HepG2 (cell line): Measurements from ENCODE around the gene METTL22. TPM values are rescaled to one million over a fixed set of nuclear protein-coding genes. Genes with fewer than 3 reads are reported as not detected.

Experiments used
- HMGA1 ChIP-seq: sonication (generic); formaldehyde crosslinking; conservative IDR thresholded peaks from 2 replicates; pipeline ENCODE4 v1.4.0; 2020; ENCODE audit warnings: missing genetic modification reagents
- PPARG ChIP-seq: conservative IDR thresholded peaks from 2 replicates; pipeline ENCODE4 v1.6.1; 2016; ENCODE audit warnings: missing biosample characterization, missing genetic modification reagents
- SMAD1 ChIP-seq: sonication (generic); formaldehyde crosslinking; IDR thresholded peaks from 2 replicates; pipeline ENCODE4 v1.4.0; 2020; ENCODE audit warnings: missing genetic modification reagents, low read depth, mild to moderate bottlenecking, borderline replicate concordance
- SNAPC2 ChIP-seq: sonication (generic); formaldehyde crosslinking; IDR thresholded peaks from 2 replicates; pipeline ENCODE4 v1.8.1; 2022; ENCODE audit warnings: mild to moderate bottlenecking, missing genetic modification reagents
- ZC3H13 ChIP-seq: sonication (generic); formaldehyde crosslinking; IDR thresholded peaks from 2 replicates; pipeline ENCODE4 v1.8.1; 2023; ENCODE audit warnings: mild to moderate bottlenecking, missing genetic modification reagents, moderate library complexity
- ZIK1 ChIP-seq: sonication (generic); formaldehyde crosslinking; IDR thresholded peaks from 2 replicates; pipeline ENCODE4 v1.5.0; 2020; ENCODE audit warnings: mild to moderate bottlenecking, low read depth, missing genetic modification reagents, borderline replicate concordance
- polyA plus RNA-seq, 8 experiments: library from polyadenylated mRNA; depleted of rRNA in 3 of 8; stranded (reverse) in 7 of 8; unstranded in 1 of 8; fragments of >200 nt; fragmentation: Illumina TruSeq in 4 of 8; extraction: Trizol in 4 of 8; gene quantifications; 2 replicates each; pipeline versions ENCODE4 v1.2.1 to v1.2.3, GENCODE V29; 2011 to 2016; ENCODE audit warnings: low read depth in 4 of 8, missing spikeins in 1 of 8, mixed read lengths in 1 of 8; ENCODE audit not compliant: insufficient read depth in 1 of 8
- total RNA-seq, 5 experiments: library from RNA; depleted of rRNA; stranded (reverse); fragments of >200 nt; fragmentation: Illumina TruSeq; extraction: Trizol; gene quantifications; 2 replicates each; pipeline ENCODE4 v1.2.3, GENCODE V29; 2016; ENCODE audit warnings: low read depth in 1 of 5
- TF ChIP-seq, protein P1 (sequence below): sonication (generic); formaldehyde crosslinking; IDR thresholded peaks from 2 replicates; pipeline ENCODE4 v1.5.0; 2020; ENCODE audit warnings: mild to moderate bottlenecking, missing genetic modification reagents, borderline replicate concordance
- TF ChIP-seq, protein P2 (sequence below): sonication (generic); formaldehyde crosslinking; IDR thresholded peaks from 2 replicates; pipeline ENCODE4 v1.4.0; 2020; ENCODE audit warnings: missing genetic modification reagents, borderline replicate concordance
- TF ChIP-seq, protein P3 (sequence below): sonication (generic); formaldehyde crosslinking; IDR thresholded peaks from 2 replicates; pipeline ENCODE4 v1.4.0; 2020; ENCODE audit warnings: missing genetic modification reagents, mild to moderate bottlenecking, borderline replicate concordance
- TF ChIP-seq, protein P4 (sequence below): sonication (generic); formaldehyde crosslinking; IDR thresholded peaks from 2 replicates; pipeline ENCODE4; 2020; ENCODE audit warnings: missing genetic modification reagents, mild to moderate bottlenecking, borderline replicate concordance
- TF ChIP-seq, protein P5 (sequence below): sonication (generic); formaldehyde crosslinking; IDR thresholded peaks from 2 replicates; pipeline ENCODE4 v1.4.0; 2020; ENCODE audit warnings: missing genetic modification reagents, borderline replicate concordance

METTL22 gene
- total and polyA plus RNA-seq, 2 of the 13 experiments (the other 11 are each of a cell fraction or from before 2014, with no cell fraction given), result 36.2 to 94.8 TPM

DNA sequence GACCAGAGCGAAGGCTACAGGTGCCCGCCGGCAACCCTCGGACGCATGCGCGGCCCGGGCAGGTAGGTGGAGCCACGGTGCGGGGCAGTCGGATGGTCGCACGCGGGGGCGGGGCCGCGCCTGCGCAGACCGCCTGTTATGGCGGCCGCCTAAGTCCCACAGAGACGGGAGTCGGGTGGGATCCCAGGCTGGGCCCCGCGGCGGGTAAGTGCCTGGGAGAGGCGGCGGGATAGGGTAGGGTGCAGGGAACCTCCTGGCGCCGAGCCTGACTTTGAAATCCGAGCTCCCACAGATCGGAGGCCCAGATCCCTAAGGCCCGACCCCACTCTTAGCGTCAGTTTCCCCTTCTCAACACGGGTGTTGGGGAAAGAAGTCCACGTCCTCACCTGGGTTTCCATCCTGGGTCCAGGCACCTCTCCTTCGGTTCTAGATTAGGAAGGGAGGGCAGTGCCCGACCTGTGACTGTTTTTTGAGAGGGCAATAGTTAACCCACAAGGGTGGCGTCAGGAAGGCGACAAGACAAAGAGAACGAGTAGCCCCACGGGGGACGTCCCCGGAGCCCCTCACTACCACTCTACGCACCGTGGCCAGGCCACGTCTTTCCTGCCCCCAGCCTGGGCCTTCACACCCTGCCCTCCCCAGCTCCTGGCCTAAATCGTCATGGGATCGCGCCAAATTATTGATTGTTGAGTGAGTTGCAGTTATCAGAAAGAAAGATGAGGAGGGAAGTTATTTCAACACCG is at the start of gene METTL22 (continued):
- TF ChIP-seq, protein P1, sequence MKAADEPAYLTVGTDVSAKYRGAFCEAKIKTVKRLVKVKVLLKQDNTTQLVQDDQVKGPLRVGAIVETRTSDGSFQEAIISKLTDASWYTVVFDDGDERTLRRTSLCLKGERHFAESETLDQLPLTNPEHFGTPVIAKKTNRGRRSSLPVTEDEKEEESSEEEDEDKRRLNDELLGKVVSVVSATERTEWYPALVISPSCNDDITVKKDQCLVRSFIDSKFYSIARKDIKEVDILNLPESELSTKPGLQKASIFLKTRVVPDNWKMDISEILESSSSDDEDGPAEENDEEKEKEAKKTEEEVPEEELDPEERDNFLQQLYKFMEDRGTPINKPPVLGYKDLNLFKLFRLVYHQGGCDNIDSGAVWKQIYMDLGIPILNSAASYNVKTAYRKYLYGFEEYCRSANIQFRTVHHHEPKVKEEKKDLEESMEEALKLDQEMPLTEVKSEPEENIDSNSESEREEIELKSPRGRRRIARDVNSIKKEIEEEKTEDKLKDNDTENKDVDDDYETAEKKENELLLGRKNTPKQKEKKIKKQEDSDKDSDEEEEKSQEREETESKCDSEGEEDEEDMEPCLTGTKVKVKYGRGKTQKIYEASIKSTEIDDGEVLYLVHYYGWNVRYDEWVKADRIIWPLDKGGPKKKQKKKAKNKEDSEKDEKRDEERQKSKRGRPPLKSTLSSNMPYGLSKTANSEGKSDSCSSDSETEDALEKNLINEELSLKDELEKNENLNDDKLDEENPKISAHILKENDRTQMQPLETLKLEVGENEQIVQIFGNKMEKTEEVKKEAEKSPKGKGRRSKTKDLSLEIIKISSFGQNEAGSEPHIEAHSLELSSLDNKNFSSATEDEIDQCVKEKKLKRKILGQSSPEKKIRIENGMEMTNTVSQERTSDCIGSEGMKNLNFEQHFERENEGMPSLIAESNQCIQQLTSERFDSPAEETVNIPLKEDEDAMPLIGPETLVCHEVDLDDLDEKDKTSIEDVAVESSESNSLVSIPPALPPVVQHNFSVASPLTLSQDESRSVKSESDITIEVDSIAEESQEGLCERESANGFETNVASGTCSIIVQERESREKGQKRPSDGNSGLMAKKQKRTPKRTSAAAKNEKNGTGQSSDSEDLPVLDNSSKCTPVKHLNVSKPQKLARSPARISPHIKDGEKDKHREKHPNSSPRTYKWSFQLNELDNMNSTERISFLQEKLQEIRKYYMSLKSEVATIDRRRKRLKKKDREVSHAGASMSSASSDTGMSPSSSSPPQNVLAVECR (CRISPR knock-in tag), result peak; percentile 90; the same call in 1 of the 2 replicates
- peak; percentile 90; the same call in 1 of the 2 replicates for TF ChIP-seq ZIK1 (CRISPR knock-in tag)
- TF ChIP-seq HMGA1 (CRISPR knock-in tag), result no peak
- TF ChIP-seq, protein P2, sequence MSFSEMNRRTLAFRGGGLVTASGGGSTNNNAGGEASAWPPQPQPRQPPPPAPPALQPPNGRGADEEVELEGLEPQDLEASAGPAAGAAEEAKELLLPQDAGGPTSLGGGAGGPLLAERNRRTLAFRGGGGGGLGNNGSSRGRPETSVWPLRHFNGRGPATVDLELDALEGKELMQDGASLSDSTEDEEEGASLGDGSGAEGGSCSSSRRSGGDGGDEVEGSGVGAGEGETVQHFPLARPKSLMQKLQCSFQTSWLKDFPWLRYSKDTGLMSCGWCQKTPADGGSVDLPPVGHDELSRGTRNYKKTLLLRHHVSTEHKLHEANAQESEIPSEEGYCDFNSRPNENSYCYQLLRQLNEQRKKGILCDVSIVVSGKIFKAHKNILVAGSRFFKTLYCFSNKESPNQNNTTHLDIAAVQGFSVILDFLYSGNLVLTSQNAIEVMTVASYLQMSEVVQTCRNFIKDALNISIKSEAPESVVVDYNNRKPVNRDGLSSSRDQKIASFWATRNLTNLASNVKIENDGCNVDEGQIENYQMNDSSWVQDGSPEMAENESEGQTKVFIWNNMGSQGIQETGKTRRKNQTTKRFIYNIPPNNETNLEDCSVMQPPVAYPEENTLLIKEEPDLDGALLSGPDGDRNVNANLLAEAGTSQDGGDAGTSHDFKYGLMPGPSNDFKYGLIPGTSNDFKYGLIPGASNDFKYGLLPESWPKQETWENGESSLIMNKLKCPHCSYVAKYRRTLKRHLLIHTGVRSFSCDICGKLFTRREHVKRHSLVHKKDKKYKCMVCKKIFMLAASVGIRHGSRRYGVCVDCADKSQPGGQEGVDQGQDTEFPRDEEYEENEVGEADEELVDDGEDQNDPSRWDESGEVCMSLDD (CRISPR knock-in tag), result peak; percentile 67; the same call in 1 of the 2 replicates
- 0 out of 2 replicates have a peak, but pooled peaks have one; percentile 58 for TF ChIP-seq SNAPC2
- TF ChIP-seq, protein P3, sequence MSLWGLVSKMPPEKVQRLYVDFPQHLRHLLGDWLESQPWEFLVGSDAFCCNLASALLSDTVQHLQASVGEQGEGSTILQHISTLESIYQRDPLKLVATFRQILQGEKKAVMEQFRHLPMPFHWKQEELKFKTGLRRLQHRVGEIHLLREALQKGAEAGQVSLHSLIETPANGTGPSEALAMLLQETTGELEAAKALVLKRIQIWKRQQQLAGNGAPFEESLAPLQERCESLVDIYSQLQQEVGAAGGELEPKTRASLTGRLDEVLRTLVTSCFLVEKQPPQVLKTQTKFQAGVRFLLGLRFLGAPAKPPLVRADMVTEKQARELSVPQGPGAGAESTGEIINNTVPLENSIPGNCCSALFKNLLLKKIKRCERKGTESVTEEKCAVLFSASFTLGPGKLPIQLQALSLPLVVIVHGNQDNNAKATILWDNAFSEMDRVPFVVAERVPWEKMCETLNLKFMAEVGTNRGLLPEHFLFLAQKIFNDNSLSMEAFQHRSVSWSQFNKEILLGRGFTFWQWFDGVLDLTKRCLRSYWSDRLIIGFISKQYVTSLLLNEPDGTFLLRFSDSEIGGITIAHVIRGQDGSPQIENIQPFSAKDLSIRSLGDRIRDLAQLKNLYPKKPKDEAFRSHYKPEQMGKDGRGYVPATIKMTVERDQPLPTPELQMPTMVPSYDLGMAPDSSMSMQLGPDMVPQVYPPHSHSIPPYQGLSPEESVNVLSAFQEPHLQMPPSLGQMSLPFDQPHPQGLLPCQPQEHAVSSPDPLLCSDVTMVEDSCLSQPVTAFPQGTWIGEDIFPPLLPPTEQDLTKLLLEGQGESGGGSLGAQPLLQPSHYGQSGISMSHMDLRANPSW (CRISPR knock-in tag), result no peak; the same call in 1 of the 2 replicates
- TF ChIP-seq PPARG (CRISPR knock-in tag), result peak; percentile 66
- TF ChIP-seq, protein P4, sequence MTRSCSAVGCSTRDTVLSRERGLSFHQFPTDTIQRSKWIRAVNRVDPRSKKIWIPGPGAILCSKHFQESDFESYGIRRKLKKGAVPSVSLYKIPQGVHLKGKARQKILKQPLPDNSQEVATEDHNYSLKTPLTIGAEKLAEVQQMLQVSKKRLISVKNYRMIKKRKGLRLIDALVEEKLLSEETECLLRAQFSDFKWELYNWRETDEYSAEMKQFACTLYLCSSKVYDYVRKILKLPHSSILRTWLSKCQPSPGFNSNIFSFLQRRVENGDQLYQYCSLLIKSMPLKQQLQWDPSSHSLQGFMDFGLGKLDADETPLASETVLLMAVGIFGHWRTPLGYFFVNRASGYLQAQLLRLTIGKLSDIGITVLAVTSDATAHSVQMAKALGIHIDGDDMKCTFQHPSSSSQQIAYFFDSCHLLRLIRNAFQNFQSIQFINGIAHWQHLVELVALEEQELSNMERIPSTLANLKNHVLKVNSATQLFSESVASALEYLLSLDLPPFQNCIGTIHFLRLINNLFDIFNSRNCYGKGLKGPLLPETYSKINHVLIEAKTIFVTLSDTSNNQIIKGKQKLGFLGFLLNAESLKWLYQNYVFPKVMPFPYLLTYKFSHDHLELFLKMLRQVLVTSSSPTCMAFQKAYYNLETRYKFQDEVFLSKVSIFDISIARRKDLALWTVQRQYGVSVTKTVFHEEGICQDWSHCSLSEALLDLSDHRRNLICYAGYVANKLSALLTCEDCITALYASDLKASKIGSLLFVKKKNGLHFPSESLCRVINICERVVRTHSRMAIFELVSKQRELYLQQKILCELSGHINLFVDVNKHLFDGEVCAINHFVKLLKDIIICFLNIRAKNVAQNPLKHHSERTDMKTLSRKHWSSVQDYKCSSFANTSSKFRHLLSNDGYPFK, result peak; percentile 87; the same call in 1 of the 2 replicates
- no peak; the same call in 1 of the 2 replicates for TF ChIP-seq SMAD1 (CRISPR knock-in tag)
- TF ChIP-seq ZC3H13 (CRISPR knock-in tag), result no peak
- TF ChIP-seq, protein P5, sequence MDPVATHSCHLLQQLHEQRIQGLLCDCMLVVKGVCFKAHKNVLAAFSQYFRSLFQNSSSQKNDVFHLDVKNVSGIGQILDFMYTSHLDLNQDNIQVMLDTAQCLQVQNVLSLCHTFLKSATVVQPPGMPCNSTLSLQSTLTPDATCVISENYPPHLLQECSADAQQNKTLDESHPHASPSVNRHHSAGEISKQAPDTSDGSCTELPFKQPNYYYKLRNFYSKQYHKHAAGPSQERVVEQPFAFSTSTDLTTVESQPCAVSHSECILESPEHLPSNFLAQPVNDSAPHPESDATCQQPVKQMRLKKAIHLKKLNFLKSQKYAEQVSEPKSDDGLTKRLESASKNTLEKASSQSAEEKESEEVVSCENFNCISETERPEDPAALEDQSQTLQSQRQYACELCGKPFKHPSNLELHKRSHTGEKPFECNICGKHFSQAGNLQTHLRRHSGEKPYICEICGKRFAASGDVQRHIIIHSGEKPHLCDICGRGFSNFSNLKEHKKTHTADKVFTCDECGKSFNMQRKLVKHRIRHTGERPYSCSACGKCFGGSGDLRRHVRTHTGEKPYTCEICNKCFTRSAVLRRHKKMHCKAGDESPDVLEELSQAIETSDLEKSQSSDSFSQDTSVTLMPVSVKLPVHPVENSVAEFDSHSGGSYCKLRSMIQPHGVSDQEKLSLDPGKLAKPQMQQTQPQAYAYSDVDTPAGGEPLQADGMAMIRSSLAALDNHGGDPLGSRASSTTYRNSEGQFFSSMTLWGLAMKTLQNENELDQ (CRISPR knock-in tag), result peak; percentile 48; the same call in 1 of the 2 replicates
